ENCODE data around the gene TEPSIN. TPM values are rescaled to one million over a fixed set of nuclear protein-coding genes. Genes with fewer than 3 reads are reported as not detected.

TEPSIN gene
- total and polyA plus RNA-seq, 9 donors: 2.5 to 30.2 (median 24.5) TPM

DNA sequence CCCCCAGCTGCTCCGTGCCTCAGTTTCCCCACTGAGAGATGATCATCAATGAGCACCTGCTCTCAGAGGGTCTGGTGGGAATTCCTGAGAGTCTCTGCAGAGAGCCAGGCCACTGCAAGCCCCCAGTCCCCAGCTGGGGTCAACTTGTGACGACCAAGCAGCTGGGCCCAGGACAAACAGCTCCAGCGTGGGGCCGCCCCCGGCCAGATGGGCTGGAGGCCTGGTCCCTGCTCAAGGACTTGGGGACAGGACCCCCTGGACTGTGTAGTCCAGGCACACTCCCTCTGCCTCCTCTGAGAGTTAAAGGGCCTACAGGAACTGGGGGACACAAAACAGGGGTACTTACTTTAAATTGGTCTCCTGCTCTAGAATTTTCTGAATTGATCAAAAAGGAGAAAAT is 56.3 kb downstream of the TEPSIN start:
- 58 to 84% (median 81%) methylated on average over 5 of the region's 5 CpGs for WGBS, 3 donors
- no peak for TF ChIP-seq POLR2A (IDR thresholded peaks at IDR 0.05)
- TF ChIP-seq, protein P1, sequence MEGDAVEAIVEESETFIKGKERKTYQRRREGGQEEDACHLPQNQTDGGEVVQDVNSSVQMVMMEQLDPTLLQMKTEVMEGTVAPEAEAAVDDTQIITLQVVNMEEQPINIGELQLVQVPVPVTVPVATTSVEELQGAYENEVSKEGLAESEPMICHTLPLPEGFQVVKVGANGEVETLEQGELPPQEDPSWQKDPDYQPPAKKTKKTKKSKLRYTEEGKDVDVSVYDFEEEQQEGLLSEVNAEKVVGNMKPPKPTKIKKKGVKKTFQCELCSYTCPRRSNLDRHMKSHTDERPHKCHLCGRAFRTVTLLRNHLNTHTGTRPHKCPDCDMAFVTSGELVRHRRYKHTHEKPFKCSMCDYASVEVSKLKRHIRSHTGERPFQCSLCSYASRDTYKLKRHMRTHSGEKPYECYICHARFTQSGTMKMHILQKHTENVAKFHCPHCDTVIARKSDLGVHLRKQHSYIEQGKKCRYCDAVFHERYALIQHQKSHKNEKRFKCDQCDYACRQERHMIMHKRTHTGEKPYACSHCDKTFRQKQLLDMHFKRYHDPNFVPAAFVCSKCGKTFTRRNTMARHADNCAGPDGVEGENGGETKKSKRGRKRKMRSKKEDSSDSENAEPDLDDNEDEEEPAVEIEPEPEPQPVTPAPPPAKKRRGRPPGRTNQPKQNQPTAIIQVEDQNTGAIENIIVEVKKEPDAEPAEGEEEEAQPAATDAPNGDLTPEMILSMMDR (IDR thresholded peaks at IDR 0.05): no peak
- TF ChIP-seq EP300 (IDR thresholded peaks at IDR 0.05): no peak
- H3K4me3 ChIP-seq: no peak overlapping the region
- no peak for DNase-seq
- H3K36me3 ChIP-seq: no peaks in the 10 kb centered on the region
- no peaks in the 10 kb centered on the region for H3K9me3 ChIP-seq
- no peak overlapping the region for H3K27ac ChIP-seq
- no peaks in the 10 kb centered on the region for H3K27me3 ChIP-seq
- intact Hi-C loops (cut with DNase I): no loop called here
- no peaks in the 10 kb centered on the region for H3K4me1 ChIP-seq (ENCODE audit: insufficient read depth)

- no peaks in the 10 kb centered on the region for H3K4me1 ChIP-seq (ENCODE audit: insufficient read depth)
- no peaks in the 10 kb centered on the region for H3K27me3 ChIP-seq
- DNase-seq: no peak
- H3K27ac ChIP-seq: no peak overlapping the region
- TF ChIP-seq, protein P1 (IDR thresholded peaks at IDR 0.05): no peak
- TF ChIP-seq EP300 (IDR thresholded peaks at IDR 0.05) (no peak), POLR2A (IDR thresholded peaks at IDR 0.05) (no peak)
- 91 to 93% (median 91%) methylated on average over 18 to 19 of the region's 19 CpGs for WGBS, 3 donors
- no peaks in the 10 kb centered on the region for H3K9me3 ChIP-seq
- H3K36me3 ChIP-seq: no peaks in the 10 kb centered on the region
- H3K4me3 ChIP-seq: no peak overlapping the region
- intact Hi-C loops (cut with DNase I): no loop called here
Observed at GRCh38 chr17:81181811-81182185, 57.1 kb downstream of the TEPSIN start.

DNA sequence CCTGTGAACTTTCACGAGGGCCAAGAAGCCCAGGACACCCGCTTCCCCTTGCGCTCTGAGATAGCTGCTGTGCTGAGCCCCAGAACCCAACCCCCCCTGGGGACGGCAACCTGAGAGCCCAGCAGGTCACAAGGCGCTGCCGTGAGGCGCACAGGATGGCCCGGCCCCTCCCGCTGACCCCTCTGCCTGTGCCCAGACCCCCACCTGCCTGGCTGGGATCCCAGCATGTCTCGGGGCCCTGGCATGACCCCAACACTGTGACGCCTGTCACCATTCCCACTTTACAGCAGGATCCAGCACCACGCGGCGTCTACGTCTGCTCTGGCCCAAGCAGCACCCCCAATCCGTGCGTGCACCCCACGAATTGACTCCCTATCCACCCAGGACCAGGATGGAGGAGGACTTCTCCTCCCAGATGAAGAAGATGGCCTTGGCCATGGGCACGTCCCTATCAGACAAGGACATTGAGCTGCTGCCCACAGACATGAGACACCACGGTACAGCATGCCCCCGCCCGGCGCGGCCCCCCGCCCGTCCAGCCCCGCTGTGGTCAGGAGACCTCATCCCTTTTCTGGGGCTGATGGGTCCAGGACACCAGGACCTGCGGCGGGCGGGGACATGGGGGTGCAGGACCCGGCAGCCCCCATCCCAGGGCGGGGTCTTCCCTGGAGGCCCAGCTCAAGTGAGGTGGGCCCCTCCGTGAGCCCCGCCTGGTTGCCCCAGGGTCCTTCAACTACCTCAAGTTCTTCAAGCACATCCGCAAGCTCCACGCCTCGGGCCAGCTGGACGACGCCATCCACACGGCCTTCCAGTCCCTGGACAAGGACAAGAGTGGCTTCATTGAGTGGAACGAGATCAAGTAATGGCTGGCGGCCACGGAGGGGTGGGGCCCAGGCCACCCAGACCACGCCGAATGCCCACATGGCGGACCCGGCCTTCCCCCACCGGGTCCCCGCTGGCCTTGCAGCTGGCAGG is 57.7 kb downstream of the TEPSIN start:
- no peaks in the 10 kb centered on the region for H3K9me3 ChIP-seq
- TF ChIP-seq EP300 (IDR thresholded peaks at IDR 0.05) (no peak), POLR2A (IDR thresholded peaks at IDR 0.05) (no peak)
- TF ChIP-seq, protein P1 (IDR thresholded peaks at IDR 0.05): no peak
- no peaks in the 10 kb centered on the region for H3K4me1 ChIP-seq (ENCODE audit: insufficient read depth)
- no peak for DNase-seq
- 90 to 93% (median 91%) methylated on average over 46 to 49 of the region's 49 CpGs for WGBS, 3 donors
- intact Hi-C loops (cut with DNase I): no loop called here
- no peaks in the 10 kb centered on the region for H3K27me3 ChIP-seq
- H3K4me3 ChIP-seq: no peak overlapping the region
- no peaks in the 10 kb centered on the region for H3K36me3 ChIP-seq
- no peak overlapping the region for H3K27ac ChIP-seq

DNA sequence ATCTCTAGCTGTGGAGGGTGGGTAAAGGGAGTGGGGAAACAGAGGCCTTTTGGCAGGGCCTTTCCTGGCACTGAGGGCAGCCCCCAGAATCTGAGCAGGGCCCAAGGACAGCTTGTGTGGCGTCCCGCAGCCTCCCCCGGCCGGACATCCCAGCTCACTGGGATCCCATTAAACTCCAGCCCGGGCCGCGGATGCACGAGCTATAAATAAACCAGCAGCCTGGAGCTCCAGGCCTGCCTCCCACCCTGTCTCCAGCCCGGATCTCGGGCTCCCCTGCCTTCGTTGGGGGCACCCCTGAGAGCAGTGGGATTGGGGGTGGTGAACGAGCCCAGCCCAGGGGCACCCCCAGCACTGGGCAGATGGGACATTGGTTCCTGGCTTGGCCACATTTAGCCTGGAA is 59.0 kb downstream of the TEPSIN start:
- 33 to 40% (median 39%) methylated on average over 9 to 12 of the region's 12 CpGs for WGBS, 3 donors
- no peak overlapping the region for H3K4me3 ChIP-seq
- H3K9me3 ChIP-seq: no peaks in the 10 kb centered on the region
- DNase-seq: no peak
- no peaks in the 10 kb centered on the region for H3K27me3 ChIP-seq
- TF ChIP-seq EP300 (IDR thresholded peaks at IDR 0.05) (no peak), POLR2A (IDR thresholded peaks at IDR 0.05) (no peak)
- TF ChIP-seq, protein P1 (IDR thresholded peaks at IDR 0.05): no peak
- no peaks in the 10 kb centered on the region for H3K36me3 ChIP-seq
- intact Hi-C loops (cut with DNase I): no loop called here
- no peak overlapping the region for H3K27ac ChIP-seq
- no peaks in the 10 kb centered on the region for H3K4me1 ChIP-seq (ENCODE audit: insufficient read depth)

Measured in ovary (tissue), 9 donors.